GM12874 (cell line): ENCODE data around the gene CLDN9.

Experiments used
- CTCF ChIP-seq: IDR thresholded peaks from 2 replicates; pipeline ENCODE4 v1.5.1; 2011; ENCODE audit warnings: low read depth, mild to moderate bottlenecking, control low read depth, low read length, moderate library complexity; ENCODE audit not compliant: insufficient read depth

CLDN9 gene

DNA sequence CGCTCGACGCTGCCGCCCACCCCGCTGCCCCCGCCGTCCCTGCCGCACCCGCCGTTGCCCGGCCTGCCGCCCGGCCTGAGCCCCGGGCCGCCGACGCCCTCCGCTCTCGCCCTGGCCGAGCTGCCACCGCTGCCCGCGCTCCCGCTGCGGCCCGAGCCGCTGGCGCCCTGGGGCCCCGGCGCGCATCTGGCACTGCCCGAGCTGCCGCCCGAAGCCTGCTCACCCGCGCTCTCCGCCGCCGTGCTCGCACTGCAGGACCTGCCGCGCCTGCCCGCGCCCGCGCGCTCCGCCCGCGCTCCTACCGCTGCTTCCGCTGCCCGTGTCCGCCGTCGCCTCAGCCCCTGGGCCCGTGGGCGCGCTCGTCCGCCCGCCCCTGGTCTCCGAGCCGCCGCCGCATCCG, 8.4 kb upstream of the CLDN9 start:
- no peak for TF ChIP-seq CTCF

DNA sequence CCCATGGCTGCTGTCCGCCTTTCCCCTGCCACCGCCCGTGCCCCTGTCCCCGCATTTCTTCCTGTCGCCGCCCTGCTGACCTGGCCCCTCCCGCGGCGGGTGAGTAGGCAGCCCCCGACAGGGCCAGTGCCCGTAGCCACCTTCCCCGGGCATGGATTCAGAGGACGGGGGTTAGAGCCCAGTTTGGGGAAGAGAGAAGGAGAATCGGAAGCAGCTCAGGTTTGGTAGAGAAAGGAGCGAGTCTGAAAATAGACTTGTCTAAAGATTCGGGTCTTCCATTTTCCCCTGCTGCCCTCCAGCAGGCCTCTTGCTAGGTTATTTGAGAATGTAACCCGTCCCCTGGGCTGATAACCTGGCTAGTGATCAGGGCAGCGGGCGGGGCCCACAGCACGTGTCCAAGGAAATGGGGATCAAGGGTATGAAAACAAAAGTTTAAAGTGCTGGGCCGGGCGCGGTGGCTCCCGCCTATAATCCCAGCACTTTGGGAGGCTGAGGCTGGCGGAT, 7.9 kb upstream of the CLDN9 start:
- no peak for TF ChIP-seq CTCF

DNA sequence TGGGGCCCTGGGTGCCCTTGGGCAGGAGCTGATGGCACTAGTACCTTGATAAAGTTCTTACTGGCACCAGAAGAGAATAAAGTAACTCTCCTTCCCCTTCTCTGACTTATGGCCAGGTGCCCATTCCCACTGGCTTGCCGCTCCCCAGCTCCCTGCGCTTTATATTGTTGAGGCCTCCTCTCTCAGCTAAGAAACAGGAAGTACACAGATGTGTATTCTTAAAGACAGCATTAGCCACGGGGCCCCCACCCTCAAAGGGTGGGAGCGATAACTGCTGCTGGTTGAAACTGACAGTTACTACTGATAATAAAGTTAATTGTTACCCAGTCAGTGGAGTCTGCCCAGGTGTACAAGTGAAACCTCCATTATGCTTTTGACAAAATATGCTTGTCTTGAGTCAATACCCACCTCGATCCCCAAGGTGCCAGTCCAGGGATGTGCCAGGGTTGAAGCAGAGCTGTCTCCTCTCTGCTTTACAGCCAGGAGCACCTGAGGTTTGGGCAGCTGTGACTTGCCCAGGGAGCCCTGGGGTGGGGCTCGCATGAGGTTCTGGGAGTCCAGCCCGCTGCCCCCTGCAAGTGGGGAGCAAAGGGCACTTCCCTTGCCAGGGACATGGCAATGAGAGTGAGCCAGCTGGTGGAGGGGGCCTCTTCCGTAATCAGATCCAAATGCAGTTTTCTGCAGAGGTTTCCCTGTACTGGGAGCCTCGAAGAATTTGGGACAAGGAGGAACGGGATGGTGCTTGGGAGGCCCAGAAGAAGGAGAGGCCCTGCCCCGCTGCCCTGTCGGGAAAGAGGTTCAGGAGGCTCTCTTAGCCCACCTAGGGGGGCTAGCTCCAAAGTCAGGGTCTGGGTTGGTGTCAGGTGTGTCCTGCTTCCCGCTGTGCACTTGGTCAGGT, 5.4 kb upstream of the CLDN9 start:
- no peak for TF ChIP-seq CTCF

DNA sequence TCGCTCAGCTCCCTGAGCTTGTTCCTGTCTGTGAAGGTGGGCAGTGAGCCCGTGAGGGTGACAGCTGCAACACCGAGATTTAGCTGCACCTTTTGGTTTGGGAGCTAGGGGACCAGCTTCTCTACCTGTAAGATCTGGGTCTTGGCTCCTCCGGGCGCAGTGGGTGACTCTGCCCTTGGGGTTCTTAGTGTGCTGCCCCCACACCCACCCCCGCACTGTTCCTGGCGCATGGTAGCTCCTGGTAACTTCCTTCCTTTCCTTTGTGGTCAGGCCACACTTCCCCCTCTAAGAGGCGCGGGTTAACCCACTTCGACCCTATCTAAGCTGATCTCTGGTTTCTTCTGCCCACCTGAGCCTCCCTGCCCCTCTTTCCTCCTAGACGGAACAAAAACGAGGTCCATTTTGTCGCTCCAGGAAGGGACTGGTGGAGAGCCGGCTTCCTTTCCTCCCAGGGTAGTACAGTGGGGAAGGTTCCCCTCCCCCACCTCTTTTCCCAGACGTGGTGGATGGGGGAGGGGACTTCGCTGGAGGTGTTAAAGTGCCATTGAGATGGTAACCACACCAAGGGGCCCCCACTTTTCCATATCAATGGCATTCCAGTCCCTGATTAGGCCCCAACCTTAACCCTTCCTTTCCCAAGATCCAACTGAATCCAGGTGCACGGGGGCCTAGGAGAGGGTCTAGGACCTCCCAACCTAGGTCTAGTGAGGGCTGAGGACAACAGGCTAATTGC, 4.6 kb upstream of the CLDN9 start:
- TF ChIP-seq CTCF: no peak

DNA sequence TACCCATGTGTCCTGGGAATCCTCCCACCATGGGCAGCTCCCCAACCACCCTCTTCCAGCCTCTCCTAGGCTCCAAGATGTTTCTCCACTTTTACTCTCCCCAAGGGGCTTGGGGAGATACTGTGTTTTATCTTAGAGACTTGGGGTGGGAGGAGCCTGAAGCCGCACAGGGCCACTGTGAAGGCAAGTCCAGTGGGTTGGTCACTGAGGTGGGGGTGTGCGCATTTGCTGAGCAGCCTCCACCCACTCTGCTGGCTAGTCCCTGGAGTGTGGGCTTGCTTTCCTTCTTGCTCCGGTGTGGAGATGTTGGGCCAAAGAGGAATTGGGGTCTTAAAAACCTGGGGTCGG, 4.1 kb upstream of the CLDN9 start:
- no peak for TF ChIP-seq CTCF

DNA sequence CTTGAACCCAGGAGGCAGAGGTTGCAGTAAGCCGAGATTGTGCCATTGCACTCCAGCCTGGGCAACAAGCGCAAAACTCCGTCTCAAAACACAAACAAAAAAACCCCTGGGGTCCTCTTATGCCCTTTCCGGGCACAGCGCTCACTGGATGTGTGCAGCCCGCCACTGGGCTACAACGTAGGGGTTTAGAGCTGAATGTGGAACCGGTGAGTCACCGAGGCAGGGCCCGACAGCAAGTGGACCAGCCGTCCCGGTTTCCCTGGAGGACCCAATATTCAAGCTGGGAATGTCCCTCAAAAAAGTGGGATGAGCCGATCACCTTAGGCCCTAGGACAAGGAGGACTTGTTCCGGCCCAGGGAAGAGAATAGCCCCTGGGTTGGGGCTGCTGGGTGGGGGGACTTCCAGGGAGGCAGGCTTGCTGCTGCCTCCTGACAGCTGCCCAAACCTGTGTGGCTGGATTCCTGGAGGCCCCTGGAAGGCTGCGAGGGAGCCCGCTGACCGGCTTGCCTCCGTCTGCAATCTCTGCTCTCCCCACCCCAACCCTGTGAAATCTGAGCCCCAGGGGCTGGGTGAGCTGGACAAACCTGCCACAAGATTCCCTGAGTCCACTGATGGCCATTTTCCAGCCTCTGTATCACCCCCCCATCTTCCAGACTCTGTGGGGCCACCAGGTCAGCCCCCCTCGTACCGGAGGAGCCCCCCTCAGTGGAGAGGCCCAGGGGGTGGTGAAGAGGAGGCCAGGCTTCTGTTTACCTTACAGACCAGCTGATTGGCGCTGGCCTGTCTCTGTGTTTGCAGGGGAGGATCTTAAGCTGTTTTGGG, 2.9 kb upstream of the CLDN9 start:
- no peak for TF ChIP-seq CTCF

DNA sequence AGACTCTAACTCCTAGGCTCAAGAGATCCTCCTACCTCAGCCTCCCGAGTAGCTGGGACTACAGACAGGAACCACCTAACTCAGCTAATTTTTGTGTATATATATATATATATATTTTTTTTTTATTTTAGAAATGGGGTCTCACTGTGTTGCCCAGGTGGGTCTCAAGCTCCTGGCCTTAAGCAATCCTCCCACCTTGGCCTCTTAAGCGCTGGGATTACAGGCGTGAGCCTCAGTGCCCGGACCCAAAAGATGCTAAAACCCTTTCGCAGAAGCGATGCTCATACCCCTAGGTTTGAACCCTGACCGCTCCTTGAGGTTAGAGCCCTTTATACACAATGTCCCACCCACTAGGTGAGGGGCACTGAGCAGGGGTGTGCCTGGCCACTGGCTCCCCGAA, 2.2 kb upstream of the CLDN9 start:
- TF ChIP-seq CTCF: no peak
